H9 (cell line): ENCODE data around the gene ACOXL. TPM values are rescaled to one million over a fixed set of nuclear protein-coding genes. Genes with fewer than 3 reads are reported as not detected.

Experiments used
- DNase-seq: peaks from one replicate; pipeline ENCODE4 v3.0.0-alpha.2; 2017
- H2AFZ ChIP-seq: one replicate; pipeline ENCODE4 v1.6.1; 2013; ENCODE audit warnings: mild to moderate bottlenecking, low read length, control low read depth, moderate library complexity
- H2AK5ac ChIP-seq: 2 replicates; pipeline ENCODE4 v1.6.1; 2013; ENCODE audit warnings: low read length, control low read depth, mixed read lengths; ENCODE audit not compliant: insufficient read length
- H2BK120ac ChIP-seq: one replicate; pipeline ENCODE4 v1.6.1; 2013; ENCODE audit warnings: low read depth, mild to moderate bottlenecking, low read length, control low read depth, inconsistent platforms; ENCODE audit not compliant: poor library complexity, severe bottlenecking
- H2BK12ac ChIP-seq: 2 replicates; pipeline ENCODE4 v1.6.1; 2013; ENCODE audit warnings: low read length, control low read depth, mixed read lengths, low read depth; ENCODE audit not compliant: insufficient read length
- H2BK15ac ChIP-seq: 2 replicates; pipeline ENCODE4 v1.6.1; 2013; ENCODE audit warnings: low read depth, low read length, control low read depth
- H2BK20ac ChIP-seq: one replicate; pipeline ENCODE4 v1.6.1; 2013; ENCODE audit warnings: low read depth, mild to moderate bottlenecking, low read length, control low read depth, inconsistent platforms; ENCODE audit not compliant: poor library complexity, severe bottlenecking
- H2BK5ac ChIP-seq: 2 replicates; pipeline ENCODE4 v1.6.1; 2013; ENCODE audit warnings: low read length, control low read depth, mixed read lengths; ENCODE audit not compliant: insufficient read length
- H3K14ac ChIP-seq: 2 replicates; pipeline ENCODE4 v1.6.1; 2013; ENCODE audit warnings: low read length, control low read depth; ENCODE audit not compliant: insufficient read depth
- H3K18ac ChIP-seq: 2 replicates; pipeline ENCODE4 v1.6.1; 2013; ENCODE audit warnings: low read depth, mild to moderate bottlenecking, mixed read lengths, low read length, control low read depth; ENCODE audit not compliant: insufficient read length
- H3K23ac ChIP-seq: 2 replicates; pipeline ENCODE4 v1.6.1; 2013; ENCODE audit warnings: low read length, control low read depth, mixed read lengths, low read depth; ENCODE audit not compliant: insufficient read length
- H3K23me2 ChIP-seq: 2 replicates; pipeline ENCODE4 v1.6.1; 2013; ENCODE audit warnings: low read depth, mild to moderate bottlenecking, mixed read lengths, low read length, control low read depth; ENCODE audit not compliant: insufficient read length, poor library complexity, severe bottlenecking
- H3K27ac ChIP-seq: 2 replicates; pipeline ENCODE4 v1.5.1; 2013; ENCODE audit warnings: low read length, control low read depth, mixed read lengths, low read depth; ENCODE audit not compliant: insufficient read length
- H3K27me3 ChIP-seq: 2 replicates; pipeline ENCODE4 v1.6.1; 2013; ENCODE audit warnings: low read length, control low read depth, inconsistent platforms; ENCODE audit not compliant: insufficient read depth
- H3K4ac ChIP-seq: 2 replicates; pipeline ENCODE4 v1.6.1; 2013; ENCODE audit warnings: low read depth, mild to moderate bottlenecking, control low read depth, inconsistent platforms, low read length, moderate library complexity
- H3K4me1 ChIP-seq: 2 replicates; pipeline ENCODE4 v1.6.1; 2013; ENCODE audit warnings: low read length, control low read depth, inconsistent platforms; ENCODE audit not compliant: insufficient read depth
- H3K4me2 ChIP-seq: 2 replicates; pipeline ENCODE4 v1.6.1; 2013; ENCODE audit warnings: low read length, control low read depth, mixed read lengths; ENCODE audit not compliant: insufficient read length, insufficient read depth
- H3K56ac ChIP-seq: 2 replicates; pipeline ENCODE4 v1.6.1; 2013; ENCODE audit warnings: low read depth, mild to moderate bottlenecking, mixed read lengths, low read length, control low read depth; ENCODE audit not compliant: insufficient read length
- H3K79me1 ChIP-seq: 2 replicates; pipeline ENCODE4 v1.6.1; 2013; ENCODE audit warnings: low read depth, mild to moderate bottlenecking, moderate library complexity, low read length, control low read depth, inconsistent platforms; ENCODE audit not compliant: insufficient read depth, poor library complexity, severe bottlenecking
- H3K79me2 ChIP-seq: 2 replicates; pipeline ENCODE4 v1.6.1; 2013; ENCODE audit warnings: low read length, control low read depth, inconsistent platforms; ENCODE audit not compliant: insufficient read depth
- H3K9ac ChIP-seq: 2 replicates; pipeline ENCODE4 v1.6.1; 2013; ENCODE audit warnings: low read length, control low read depth, mixed read lengths; ENCODE audit not compliant: insufficient read length; ENCODE audit errors: extremely low read depth
- H3K9me3 ChIP-seq: one replicate; pipeline ENCODE4 v1.6.1; 2013; ENCODE audit warnings: low read depth, low read length, inconsistent platforms; ENCODE audit not compliant: control insufficient read depth
- H3T11ph ChIP-seq: one replicate; pipeline ENCODE4 v1.6.1; 2013; ENCODE audit warnings: mild to moderate bottlenecking, low read length, control low read depth, inconsistent platforms
- H4K20me1 ChIP-seq: one replicate; pipeline ENCODE4 v1.6.1; 2013; ENCODE audit not compliant: control insufficient read depth, insufficient read length, insufficient read depth
- H4K5ac ChIP-seq: 2 replicates; pipeline ENCODE4 v1.6.1; 2013; ENCODE audit warnings: low read depth, mild to moderate bottlenecking, mixed read lengths, low read length, control low read depth; ENCODE audit not compliant: insufficient read length
- H4K8ac ChIP-seq: replicated peaks from 2 replicates; pipeline ENCODE4 v1.6.1; 2013; ENCODE audit warnings: low read length, control low read depth, mixed read lengths, low read depth; ENCODE audit not compliant: insufficient read length
- H4K91ac ChIP-seq: 2 replicates; pipeline ENCODE4 v1.6.1; 2013; ENCODE audit warnings: low read depth, mild to moderate bottlenecking, moderate library complexity, mixed read lengths, low read length, control low read depth; ENCODE audit not compliant: insufficient read length
- H3K27ac Mint-ChIP-seq, 3 experiments: 2 replicates in 2 of 3; 3 replicates in 1 of 3; pipeline ENCODE4 v1.8.0; 2020 to 2021; ENCODE audit warnings: mixed read lengths in 3 of 3, mild to moderate bottlenecking in 1 of 3, moderate library complexity in 1 of 3
- H3K27me3 Mint-ChIP-seq: 2 replicates; pipeline ENCODE4 v1.8.0; 2021; ENCODE audit warnings: low read depth, mild to moderate bottlenecking, moderate library complexity, mixed read lengths
- H3K36me3 Mint-ChIP-seq, 3 experiments: 2 replicates in 2 of 3; 3 replicates in 1 of 3; pipeline ENCODE4 v1.8.0; 2020 to 2021; ENCODE audit warnings: low read depth in 3 of 3, mixed read lengths in 3 of 3; ENCODE audit not compliant: insufficient read depth in 1 of 3
- H3K4me1 Mint-ChIP-seq, 2 experiments: 2 replicates each; pipeline ENCODE4 v1.8.0; 2020; ENCODE audit warnings: mixed read lengths in 2 of 2
- H3K4me3 Mint-ChIP-seq, 2 experiments: 2 replicates in 1 of 2; 3 replicates in 1 of 2; pipeline ENCODE4 v1.8.0; 2020 to 2021; ENCODE audit warnings: mild to moderate bottlenecking in 2 of 2, mixed read lengths in 2 of 2, moderate library complexity in 1 of 2
- H3K9me3 Mint-ChIP-seq, 2 experiments: 2 replicates in 1 of 2; 3 replicates in 1 of 2; pipeline ENCODE4 v1.8.0; 2020; ENCODE audit warnings: mild to moderate bottlenecking in 2 of 2, mixed read lengths in 2 of 2, moderate library complexity in 1 of 2
- CTCF ChIP-seq: fragments of 200-600 bp; sonication (generic); conservative IDR thresholded peaks from 3 replicates; pipeline ENCODE4 v1.8.0; 2021; ENCODE audit warnings: antibody characterized with exemption, mild to moderate bottlenecking
- WGBS: extraction: QIAGEN DNeasy Blood & Tissue Kit; methylation state at CpG from one replicate; pipeline ENCODE4 v1.1.7; 2013; ENCODE audit warnings: missing lambda C conversion rate, low lambda C conversion rate, mixed read lengths; ENCODE audit not compliant: insufficient read length; ENCODE audit errors: extremely low coverage; 5-methylcytosine and 5-hydroxymethylcytosine counted together
- total RNA-seq: library from RNA; stranded (reverse); gene quantifications from 2 replicates; pipeline ENCODE4 v1.2.1, GENCODE V29; 2021

Gene ACOXL
- total RNA-seq, 1 experiment from 2014 or later: 37.6 TPM

- Histone ChIP-seq H3K9ac (no peak overlapping the region), H3K4me2 (no peak overlapping the region), H2BK15ac (no peak overlapping the region), H2BK20ac (no peak overlapping the region), H3K56ac (no peak overlapping the region), H3K23me2 (peaks cover 37% of the 10 kb centered on the region), H3K27me3 (peaks cover 27% of the 10 kb centered on the region), H3K14ac (no peak overlapping the region), H2BK120ac (no peak overlapping the region), H4K91ac (no peak overlapping the region), H3K4me1 (no peaks in the 10 kb centered on the region), H2BK12ac (no peak overlapping the region), H3K79me1 (no peaks in the 10 kb centered on the region), H3K23ac (no peak overlapping the region), H4K5ac (no peak overlapping the region), H3T11ph (no peak overlapping the region), H2AFZ (no peak overlapping the region), H3K79me2 (no peaks in the 10 kb centered on the region), H3K9me3 (no peaks in the 10 kb centered on the region), H3K18ac (no peak overlapping the region), H3K4ac (no peak overlapping the region), H2AK5ac (no peak overlapping the region), H4K20me1 (no peaks in the 10 kb centered on the region), H4K8ac (no peak overlapping the region), H2BK5ac (no peak overlapping the region), H3K27ac (no peak overlapping the region)
- no peaks in the 10 kb centered on the region; a peak in 2 of 7 replicates for H3K36me3 Mint-ChIP-seq
- no peak overlapping the region for H3K4me3 Mint-ChIP-seq
- WGBS: no CpG with 5 or more reads among the region's 7 CpGs
- no peak for TF ChIP-seq CTCF
- DNase-seq: no peak
- peaks cover 41% of the 10 kb centered on the region for H3K27me3 Mint-ChIP-seq
- no peak overlapping the region for H3K27ac Mint-ChIP-seq
- H3K4me1 Mint-ChIP-seq: peaks cover 23 to 29% of the 10 kb centered on the region in 2 experiments
- peaks cover 3 to 5% of the 10 kb centered on the region in 2 experiments; a peak in 3 of 5 replicates for H3K9me3 Mint-ChIP-seq
Observed at GRCh38 chr2:111116011-111116746, 383.8 kb downstream of the ACOXL start.
